ENCODE measurements around the gene CEP290.
"Not testable (repeated sequence)": the region's sequence is repeated elsewhere in the genome, so short reads cannot be mapped to it uniquely, and the experiment has no call there.

The CEP290 gene

GRCh38 chr12:88037770-88038169, 104.1 kb downstream of the CEP290 start:
- no peak for DNase-seq

- DNase-seq, result no peak
Observed at GRCh38 chr12:88036353-88036965, 105.4 kb downstream of the CEP290 start.

- DNase-seq, result no peak
Observed at GRCh38 chr12:88035907-88036289, 106.0 kb downstream of the CEP290 start.

GRCh38 chr12:88035271-88035906, 106.5 kb downstream of the CEP290 start:
- DNase-seq, result peak; percentile 85 to 87

GRCh38 chr12:88031161-88031560, 110.7 kb downstream of the CEP290 start:
- not testable (repeated sequence) for DNase-seq

- DNase-seq, result no peak
Observed at GRCh38 chr12:88029093-88029665, 112.7 kb downstream of the CEP290 start, which contains the start of gene C12orf50. C12orf50 (minus strand) TSS chr12:88029401; CDS start chr12:88026962, 2,439 bp downstream.

GRCh38 chr12:88026196-88026595, 115.7 kb downstream of the CEP290 start:
- no peak for DNase-seq

GRCh38 chr12:88017964-88018363, 123.9 kb downstream of the CEP290 start:
- DNase-seq, result no peak

- no peak for DNase-seq
Observed at GRCh38 chr12:88015825-88016224, 126.1 kb downstream of the CEP290 start.

GRCh38 chr12:88011755-88012154, 130.1 kb downstream of the CEP290 start:
- DNase-seq, result no peak

GRCh38 chr12:88006351-88006750, 135.5 kb downstream of the CEP290 start:
- DNase-seq, result peak in 1 of 2 donors; percentile 20

- no peak for DNase-seq
Observed at GRCh38 chr12:88001327-88001726, 140.6 kb downstream of the CEP290 start.

Measured in hippocampal formation (tissue), 2 donors.